Measurements from ENCODE around the gene CLRN2.

CLRN2 gene

DNA sequence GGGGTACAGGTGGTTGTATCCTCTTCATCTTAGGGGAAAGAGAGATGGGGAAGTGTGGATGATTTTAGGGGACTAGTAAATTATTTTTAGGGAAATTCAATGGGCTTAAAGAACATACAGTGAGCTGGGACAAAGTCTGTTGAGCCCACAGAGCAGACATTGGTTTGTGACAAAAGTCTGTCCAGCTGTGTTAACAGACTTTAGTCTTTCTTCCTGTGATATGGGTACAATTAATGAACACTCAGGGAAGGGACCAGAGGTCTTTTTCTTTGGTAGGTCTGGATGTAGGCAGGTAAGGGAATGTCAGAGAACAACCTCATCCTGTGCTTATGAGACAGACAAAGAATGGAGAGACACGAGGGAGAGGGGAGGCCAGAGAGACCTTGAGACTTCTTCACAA lies 2.0 kb downstream of the CLRN2 start:
- TF ChIP-seq, protein P1, sequence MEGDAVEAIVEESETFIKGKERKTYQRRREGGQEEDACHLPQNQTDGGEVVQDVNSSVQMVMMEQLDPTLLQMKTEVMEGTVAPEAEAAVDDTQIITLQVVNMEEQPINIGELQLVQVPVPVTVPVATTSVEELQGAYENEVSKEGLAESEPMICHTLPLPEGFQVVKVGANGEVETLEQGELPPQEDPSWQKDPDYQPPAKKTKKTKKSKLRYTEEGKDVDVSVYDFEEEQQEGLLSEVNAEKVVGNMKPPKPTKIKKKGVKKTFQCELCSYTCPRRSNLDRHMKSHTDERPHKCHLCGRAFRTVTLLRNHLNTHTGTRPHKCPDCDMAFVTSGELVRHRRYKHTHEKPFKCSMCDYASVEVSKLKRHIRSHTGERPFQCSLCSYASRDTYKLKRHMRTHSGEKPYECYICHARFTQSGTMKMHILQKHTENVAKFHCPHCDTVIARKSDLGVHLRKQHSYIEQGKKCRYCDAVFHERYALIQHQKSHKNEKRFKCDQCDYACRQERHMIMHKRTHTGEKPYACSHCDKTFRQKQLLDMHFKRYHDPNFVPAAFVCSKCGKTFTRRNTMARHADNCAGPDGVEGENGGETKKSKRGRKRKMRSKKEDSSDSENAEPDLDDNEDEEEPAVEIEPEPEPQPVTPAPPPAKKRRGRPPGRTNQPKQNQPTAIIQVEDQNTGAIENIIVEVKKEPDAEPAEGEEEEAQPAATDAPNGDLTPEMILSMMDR (conservative IDR thresholded peaks at IDR 0.05): no peak
- peak overlapping the region; percentile 48 for H3K27ac ChIP-seq

DNA sequence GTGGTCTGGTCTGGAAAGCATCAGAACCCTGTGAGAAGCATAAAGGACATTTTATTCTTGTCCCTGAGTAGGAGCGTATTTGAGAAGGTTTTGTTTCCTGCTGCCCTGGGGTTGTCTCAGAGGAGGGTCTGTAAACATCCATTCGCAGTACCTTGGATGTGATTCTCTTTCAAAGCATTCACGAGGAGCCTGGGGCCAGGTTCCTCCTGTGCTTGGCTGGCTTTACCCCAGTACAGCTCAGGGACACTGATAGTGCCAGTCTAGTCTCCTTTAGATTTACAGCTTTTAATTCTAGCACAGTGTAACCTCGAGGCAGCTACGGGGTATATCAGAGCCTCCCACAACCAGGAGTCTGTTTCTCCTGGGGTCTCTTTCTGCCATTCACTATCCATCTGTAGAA lies 2.7 kb downstream of the CLRN2 start:
- no peak overlapping the region for H3K27ac ChIP-seq
- TF ChIP-seq, protein P1 (conservative IDR thresholded peaks at IDR 0.05): no peak

DNA sequence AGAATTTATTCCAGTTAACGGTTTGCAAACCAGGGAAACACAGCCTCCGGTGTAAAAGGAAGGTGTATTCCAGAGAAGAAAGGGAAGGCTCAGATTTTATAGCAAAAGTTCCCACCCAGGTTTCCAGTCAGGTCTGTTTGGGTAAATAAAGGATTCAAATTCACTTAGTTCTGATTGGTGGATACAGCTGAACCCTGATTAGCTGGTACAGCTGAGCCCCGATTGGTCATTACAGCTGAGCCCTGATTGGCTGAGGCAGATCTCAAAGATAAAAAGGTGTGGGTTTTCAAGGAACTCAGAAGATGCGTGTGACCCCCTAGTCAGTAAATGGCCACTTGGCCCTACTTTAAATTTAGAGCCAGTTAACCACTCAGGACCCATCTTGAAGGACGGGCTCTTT lies 6.6 kb downstream of the CLRN2 start:
- H3K27ac ChIP-seq: no peak overlapping the region
- TF ChIP-seq, protein P1 (conservative IDR thresholded peaks at IDR 0.05): no peak

DNA sequence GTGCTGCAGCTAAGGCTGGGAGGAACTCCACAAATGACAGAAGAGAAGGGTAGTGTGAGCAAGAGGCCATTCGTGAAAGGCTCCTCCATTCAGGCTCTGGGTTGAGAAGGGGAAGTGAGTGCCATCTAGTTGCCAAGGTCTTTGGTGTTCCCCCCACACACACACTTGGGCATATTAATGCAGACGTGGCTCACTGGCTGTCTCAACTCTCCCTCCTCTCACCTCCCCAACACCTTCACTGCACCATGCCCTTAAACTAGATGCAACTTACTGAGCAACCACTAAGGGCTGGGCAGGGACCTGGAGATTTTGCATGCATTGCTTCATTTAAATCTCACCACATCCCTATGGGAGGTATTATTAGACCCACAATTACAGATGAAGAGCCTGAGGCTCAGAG lies 8.7 kb downstream of the CLRN2 start:
- TF ChIP-seq, protein P1 (conservative IDR thresholded peaks at IDR 0.05): no peak
- H3K27ac ChIP-seq: no peak overlapping the region

DNA sequence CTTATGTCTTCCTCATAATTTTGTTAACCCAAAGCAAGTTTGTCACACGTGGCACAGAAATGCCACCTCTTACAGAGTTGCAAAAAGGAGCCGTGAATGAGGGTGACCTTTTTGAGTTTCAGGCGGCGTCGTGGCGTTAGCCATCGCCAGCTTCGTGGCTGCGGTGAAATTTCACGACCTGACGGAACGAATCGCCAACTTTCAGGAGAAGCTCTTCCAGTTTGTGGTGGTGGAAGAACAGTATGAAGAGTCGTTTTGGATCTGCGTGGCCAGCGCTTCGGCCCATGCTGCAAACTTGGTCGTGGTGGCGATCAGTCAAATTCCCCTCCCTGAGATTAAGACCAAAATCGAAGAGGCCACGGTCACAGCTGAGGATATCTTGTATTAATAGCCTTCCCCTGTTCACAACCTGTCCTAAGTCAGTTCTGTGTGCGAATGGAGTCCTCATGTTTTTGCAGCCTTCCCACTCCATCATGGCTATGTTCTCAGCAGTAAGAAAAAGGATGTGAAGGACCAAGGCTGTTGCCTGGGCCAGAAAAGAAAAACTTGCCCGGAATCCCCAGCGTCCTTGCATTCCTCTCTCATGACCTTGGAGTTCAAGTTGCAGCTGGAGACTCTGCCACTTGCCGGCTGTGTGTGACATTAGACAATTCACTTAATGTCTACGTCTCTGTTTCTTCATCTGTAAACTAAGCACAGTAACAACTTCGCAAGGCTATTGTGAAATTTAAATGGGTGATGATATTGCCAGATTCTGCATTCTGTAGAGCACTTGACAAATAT lies 11.9 kb downstream of the CLRN2 start:
- TF ChIP-seq, protein P1 (conservative IDR thresholded peaks at IDR 0.05): no peak
- no peak overlapping the region for H3K27ac ChIP-seq

DNA sequence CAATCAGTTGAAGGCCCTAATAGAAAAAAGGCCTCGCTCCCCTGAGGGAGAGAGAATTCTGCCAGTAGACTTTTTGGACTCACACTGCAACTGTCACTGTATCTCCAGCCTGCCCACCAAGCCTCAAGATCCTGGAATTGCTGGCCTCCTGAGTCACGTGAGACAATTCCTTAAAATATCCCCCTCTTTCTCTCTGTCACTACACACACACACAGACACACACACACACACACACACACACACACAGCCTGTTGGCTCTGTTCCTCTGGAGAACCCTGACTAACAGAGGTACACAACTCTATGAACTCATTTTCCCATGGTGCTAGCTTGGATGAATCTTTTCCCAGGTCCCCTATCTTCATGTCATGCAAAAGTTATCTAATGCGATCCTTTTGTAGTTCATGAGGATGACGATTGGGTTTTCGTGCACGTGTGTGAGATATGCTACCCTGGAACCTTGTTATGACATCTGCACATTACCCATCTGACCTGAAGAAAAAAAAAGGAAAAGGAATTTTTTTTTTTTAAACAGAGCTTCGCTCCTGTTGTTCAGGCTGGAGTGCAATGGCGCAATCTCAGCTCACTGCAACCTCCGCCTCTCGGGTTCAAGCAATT lies 13.7 kb downstream of the CLRN2 start:
- no peak overlapping the region for H3K27ac ChIP-seq
- TF ChIP-seq, protein P1 (conservative IDR thresholded peaks at IDR 0.05): no peak

DNA sequence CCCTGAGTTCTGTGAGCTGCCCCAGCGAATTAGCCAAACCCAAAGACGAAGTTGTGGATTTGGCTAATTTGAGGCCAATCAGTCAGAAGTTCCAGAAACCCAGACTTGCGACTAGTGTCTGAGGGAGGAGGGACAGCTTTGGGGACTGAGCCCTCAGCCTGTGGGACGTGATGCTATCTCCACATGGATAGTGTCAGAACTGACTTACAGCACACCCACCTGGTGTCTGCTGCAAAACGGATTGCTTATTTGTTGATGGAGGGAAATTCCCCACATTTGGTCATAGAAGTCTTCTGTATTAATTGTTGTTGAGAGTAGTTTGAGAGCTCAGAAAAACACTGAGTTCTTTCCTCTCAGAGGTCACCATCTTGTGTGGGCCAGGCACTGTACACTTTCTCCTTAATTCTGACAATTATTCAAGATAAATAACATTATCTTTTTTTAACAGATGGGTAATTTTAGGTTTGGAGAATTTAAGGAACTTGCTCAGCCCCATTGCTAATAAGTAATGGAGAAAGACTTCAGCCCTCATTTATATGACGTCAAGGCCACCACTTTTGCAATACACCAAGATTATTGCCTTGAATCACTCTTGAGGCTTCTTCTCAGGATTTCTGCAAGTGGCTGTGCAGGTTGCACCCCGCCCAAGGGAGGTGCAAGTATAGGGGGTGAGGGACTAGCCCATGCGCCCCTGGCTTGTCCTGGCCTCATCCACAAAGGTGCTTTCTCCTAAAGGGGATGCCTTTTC lies 16.7 kb downstream of the CLRN2 start:
- H3K27ac ChIP-seq: no peak overlapping the region
- TF ChIP-seq, protein P1 (conservative IDR thresholded peaks at IDR 0.05): no peak
